ENCODE data around the gene CTXN1. TPM values are rescaled to one million over a fixed set of nuclear protein-coding genes. Genes with fewer than 3 reads are reported as not detected.
A peak's percentile ranks its signal among the peaks of the same experiment; 100 is the strongest.
"Not testable (repeated sequence)": the region's sequence is repeated elsewhere in the genome, so short reads cannot be mapped to it uniquely, and the experiment has no call there.

Gene CTXN1
- total and polyA plus RNA-seq, 4 donors, result 4.3 to 182 (median 87.7) TPM

DNA sequence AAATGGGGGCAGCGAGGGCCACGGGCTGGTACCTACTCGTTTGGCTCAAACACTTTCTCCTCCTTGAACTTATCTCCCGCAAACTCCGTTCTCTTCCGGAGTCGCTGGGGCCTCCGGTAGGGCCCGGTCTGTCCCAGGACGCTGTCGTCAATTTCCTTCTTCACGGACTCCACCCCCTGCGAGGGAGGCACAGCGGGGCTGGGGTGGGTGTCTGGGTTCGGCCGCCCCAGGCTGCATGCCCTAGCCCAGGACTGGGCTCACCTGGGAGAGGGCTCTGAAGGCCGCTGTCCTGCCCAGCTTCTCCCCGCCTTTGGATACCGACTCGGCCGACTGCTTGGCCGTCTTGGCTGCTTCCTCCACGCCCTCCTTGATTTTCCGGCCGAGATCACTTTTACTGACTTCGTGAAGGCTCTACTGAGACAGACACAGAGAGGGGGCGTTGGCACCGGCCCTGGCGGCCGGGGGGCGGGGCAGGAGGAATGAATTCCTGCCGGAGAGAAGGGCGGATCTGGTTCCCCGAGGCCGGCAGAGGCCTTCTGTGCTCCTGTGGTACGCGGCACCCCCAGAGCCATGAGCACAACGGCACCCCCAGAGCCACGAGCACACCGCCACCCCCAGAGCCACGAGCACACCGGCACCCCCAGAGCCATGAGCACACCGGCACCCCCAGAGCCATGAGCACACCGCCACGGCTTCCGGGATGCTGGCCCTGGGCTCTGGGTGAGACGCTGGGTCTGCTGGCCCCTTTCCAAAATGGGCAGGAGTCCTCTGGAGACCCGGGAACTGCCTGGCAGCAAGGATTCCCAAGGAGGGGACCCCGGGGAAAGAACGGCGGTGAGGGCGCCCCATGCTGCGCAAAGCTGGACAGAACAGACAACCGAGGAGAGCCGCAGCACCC lies 8.1 kb upstream of the CTXN1 start:
- H3K9me3 ChIP-seq (ENCODE audit: control insufficient read depth, insufficient read depth, low read length), result no peaks in the 10 kb centered on the region
- no peak overlapping the region for H3K4me3 ChIP-seq (ENCODE audit: low read depth, low read length)
- H3K4me1 ChIP-seq (ENCODE audit: control insufficient read depth, insufficient read depth, low read length), result peaks cover 15% of the 10 kb centered on the region
- H3K27me3 ChIP-seq (ENCODE audit: control insufficient read depth, insufficient read depth, low read length), result no peaks in the 10 kb centered on the region
- H3K36me3 ChIP-seq (ENCODE audit: control insufficient read depth, insufficient read depth, low read length), result peaks cover 90% of the 10 kb centered on the region
- H3K27ac ChIP-seq (ENCODE audit: low read depth, low read length), result no peak overlapping the region
- WGBS (ENCODE audit: insufficient coverage), result 89% methylated on average over 46 of the region's 55 CpGs
- no peak for DNase-seq (ENCODE audit: low read depth in 4 of 6, low spot score in 6 of 6)

GRCh38 chr19:7933411-7933810 lies 7.5 kb upstream of the CTXN1 start:
- Histone ChIP-seq H3K27me3 (ENCODE audit: control insufficient read depth, insufficient read depth, low read length) (no peaks in the 10 kb centered on the region), H3K4me1 (ENCODE audit: control insufficient read depth, insufficient read depth, low read length) (peaks cover 20% of the 10 kb centered on the region), H3K36me3 (ENCODE audit: control insufficient read depth, insufficient read depth, low read length) (peaks cover 90% of the 10 kb centered on the region), H3K27ac (ENCODE audit: low read depth, low read length) (no peak overlapping the region), H3K9me3 (ENCODE audit: control insufficient read depth, insufficient read depth, low read length) (no peaks in the 10 kb centered on the region), H3K4me3 (ENCODE audit: low read depth, low read length) (no peak overlapping the region)
- DNase-seq (ENCODE audit: low read depth in 4 of 6, low spot score in 6 of 6), result no peak
- WGBS (ENCODE audit: insufficient coverage), result 87% methylated on average over 13 of the region's 14 CpGs

DNA sequence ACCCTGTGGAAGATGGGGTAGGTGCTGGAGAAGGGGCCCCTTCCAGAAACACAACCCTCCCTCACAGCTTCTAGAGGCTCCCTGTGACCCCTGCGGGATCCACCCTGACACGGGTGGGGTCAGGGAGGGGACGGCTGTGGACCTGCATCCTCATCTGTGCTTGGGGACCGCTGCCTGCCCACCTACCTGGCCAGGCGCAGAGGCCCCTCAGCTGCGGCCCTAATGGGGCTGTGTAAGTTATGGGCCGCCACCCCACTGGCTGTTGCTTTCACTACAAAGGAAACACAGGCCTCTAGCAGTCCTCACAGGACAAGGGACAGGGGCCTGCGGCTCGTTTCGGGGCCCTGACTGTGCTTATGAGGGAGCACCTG lies 7.0 kb upstream of the CTXN1 start:
- no peak for DNase-seq (ENCODE audit: low read depth in 4 of 6, low spot score in 6 of 6)
- H3K27me3 ChIP-seq (ENCODE audit: control insufficient read depth, insufficient read depth, low read length), result no peaks in the 10 kb centered on the region
- 94% methylated on average over 8 of the region's 10 CpGs for WGBS (ENCODE audit: insufficient coverage)
- H3K27ac ChIP-seq (ENCODE audit: low read depth, low read length), result no peak overlapping the region
- H3K9me3 ChIP-seq (ENCODE audit: control insufficient read depth, insufficient read depth, low read length), result no peaks in the 10 kb centered on the region
- no peak overlapping the region for H3K4me3 ChIP-seq (ENCODE audit: low read depth, low read length)
- peaks cover 93% of the 10 kb centered on the region for H3K36me3 ChIP-seq (ENCODE audit: control insufficient read depth, insufficient read depth, low read length)
- peaks cover 25% of the 10 kb centered on the region for H3K4me1 ChIP-seq (ENCODE audit: control insufficient read depth, insufficient read depth, low read length)

- WGBS (ENCODE audit: insufficient coverage), result 95% methylated on average over 22 of the region's 32 CpGs
- no peak overlapping the region for H3K27ac ChIP-seq (ENCODE audit: low read depth, low read length)
Observed at GRCh38 chr19:7932276-7932929, 6.5 kb upstream of the CTXN1 start.

GRCh38 chr19:7931221-7932061 lies 5.5 kb upstream of the CTXN1 start:
- no peak for DNase-seq (ENCODE audit: low read depth in 4 of 6, low spot score in 6 of 6)
- no peaks in the 10 kb centered on the region for H3K9me3 ChIP-seq (ENCODE audit: control insufficient read depth, insufficient read depth, low read length)
- 95% methylated on average over 36 of the region's 36 CpGs for WGBS (ENCODE audit: insufficient coverage)

More at GRCh38 chr19:7932276-7932929, 6.5 kb upstream of the CTXN1 start:
- peaks cover 30% of the 10 kb centered on the region for H3K4me1 ChIP-seq (ENCODE audit: control insufficient read depth, insufficient read depth, low read length)
- no peaks in the 10 kb centered on the region for H3K27me3 ChIP-seq (ENCODE audit: control insufficient read depth, insufficient read depth, low read length)
- peaks cover 93% of the 10 kb centered on the region for H3K36me3 ChIP-seq (ENCODE audit: control insufficient read depth, insufficient read depth, low read length)
- no peak overlapping the region for H3K4me3 ChIP-seq (ENCODE audit: low read depth, low read length)
- DNase-seq (ENCODE audit: low read depth in 4 of 6, low spot score in 6 of 6), result no peak
- no peaks in the 10 kb centered on the region for H3K9me3 ChIP-seq (ENCODE audit: control insufficient read depth, insufficient read depth, low read length)

DNA sequence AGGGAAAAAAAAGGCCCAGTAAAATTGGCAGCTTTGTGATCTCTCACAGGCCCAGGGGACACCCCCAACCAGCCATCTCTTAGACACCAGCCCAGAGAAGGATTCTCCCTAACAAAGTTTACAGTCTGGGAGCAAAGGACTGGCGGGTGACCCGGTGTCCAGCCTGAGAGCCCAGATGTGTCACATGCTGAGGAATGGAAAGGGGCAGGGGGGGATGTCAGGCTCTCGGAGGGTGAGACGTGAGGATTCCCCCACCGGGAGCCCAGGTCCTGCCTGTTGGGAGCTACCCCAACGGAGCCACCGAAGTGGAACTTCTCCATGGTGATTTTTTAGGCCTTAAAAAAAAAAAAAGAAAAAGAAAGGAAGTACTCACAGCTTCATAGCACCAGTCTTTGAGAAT lies 4.8 kb upstream of the CTXN1 start:
- no peaks in the 10 kb centered on the region for H3K27me3 ChIP-seq (ENCODE audit: control insufficient read depth, insufficient read depth, low read length)
- H3K4me1 ChIP-seq (ENCODE audit: control insufficient read depth, insufficient read depth, low read length), result peaks cover 44% of the 10 kb centered on the region
- H3K9me3 ChIP-seq (ENCODE audit: control insufficient read depth, insufficient read depth, low read length), result no peaks in the 10 kb centered on the region
- WGBS (ENCODE audit: insufficient coverage), result 83% methylated on average over 6 of the region's 7 CpGs
- no peak overlapping the region for H3K4me3 ChIP-seq (ENCODE audit: low read depth, low read length)
- H3K27ac ChIP-seq (ENCODE audit: low read depth, low read length), result no peak overlapping the region
- H3K36me3 ChIP-seq (ENCODE audit: control insufficient read depth, insufficient read depth, low read length), result peaks cover 89% of the 10 kb centered on the region
- no peak for DNase-seq (ENCODE audit: low read depth in 4 of 6, low spot score in 6 of 6)

More at GRCh38 chr19:7931221-7932061, 5.5 kb upstream of the CTXN1 start:
- H3K4me1 ChIP-seq (ENCODE audit: control insufficient read depth, insufficient read depth, low read length), result peaks cover 40% of the 10 kb centered on the region
- H3K27ac ChIP-seq (ENCODE audit: low read depth, low read length), result no peak overlapping the region
- no peak overlapping the region for H3K4me3 ChIP-seq (ENCODE audit: low read depth, low read length)
- H3K36me3 ChIP-seq (ENCODE audit: control insufficient read depth, insufficient read depth, low read length), result peaks cover 94% of the 10 kb centered on the region
- H3K27me3 ChIP-seq (ENCODE audit: control insufficient read depth, insufficient read depth, low read length), result no peaks in the 10 kb centered on the region

GRCh38 chr19:7930030-7930429 lies 4.1 kb upstream of the CTXN1 start:
- not testable (repeated sequence) for H3K27ac ChIP-seq (ENCODE audit: low read depth, low read length)

GRCh38 chr19:7928741-7929701 lies 3.1 kb upstream of the CTXN1 start:
- H3K9me3 ChIP-seq (ENCODE audit: control insufficient read depth, insufficient read depth, low read length), result no peaks in the 10 kb centered on the region
- H3K4me1 ChIP-seq (ENCODE audit: control insufficient read depth, insufficient read depth, low read length), result peaks cover 54% of the 10 kb centered on the region
- 51% methylated on average over 19 of the region's 24 CpGs for WGBS (ENCODE audit: insufficient coverage)
- peak in 1 of 6 donors; percentile 55 for DNase-seq (ENCODE audit: low read depth in 4 of 6, low spot score in 6 of 6)
- no peaks in the 10 kb centered on the region for H3K27me3 ChIP-seq (ENCODE audit: control insufficient read depth, insufficient read depth, low read length)
- peak overlapping the region; percentile 54 for H3K27ac ChIP-seq (ENCODE audit: low read depth, low read length)
- peaks cover 80% of the 10 kb centered on the region for H3K36me3 ChIP-seq (ENCODE audit: control insufficient read depth, insufficient read depth, low read length)
- no peak overlapping the region for H3K4me3 ChIP-seq (ENCODE audit: low read depth, low read length)

More at GRCh38 chr19:7930030-7930429, 4.1 kb upstream of the CTXN1 start:
- Histone ChIP-seq H3K4me1 (ENCODE audit: control insufficient read depth, insufficient read depth, low read length) (peaks cover 44% of the 10 kb centered on the region), H3K36me3 (ENCODE audit: control insufficient read depth, insufficient read depth, low read length) (peaks cover 81% of the 10 kb centered on the region)
- DNase-seq (ENCODE audit: low read depth in 4 of 6, low spot score in 6 of 6); H3K9me3 ChIP-seq (ENCODE audit: control insufficient read depth, insufficient read depth, low read length); H3K4me3 ChIP-seq (ENCODE audit: low read depth, low read length); H3K27me3 ChIP-seq (ENCODE audit: control insufficient read depth, insufficient read depth, low read length): not testable (repeated sequence)
- 96% methylated on average over 9 of the region's 11 CpGs for WGBS (ENCODE audit: insufficient coverage)
